GM19438 (cell line): ENCODE results near the gene PTPMT1.

ENCODE experiments used
- ATAC-seq: cut with Tn5 transposase; IDR thresholded peaks from one replicate; pipeline ENCODE4 v1.9.1; 2021; ENCODE audit warnings: low read depth; ENCODE audit not compliant: unreplicated experiment

PTPMT1 gene

DNA sequence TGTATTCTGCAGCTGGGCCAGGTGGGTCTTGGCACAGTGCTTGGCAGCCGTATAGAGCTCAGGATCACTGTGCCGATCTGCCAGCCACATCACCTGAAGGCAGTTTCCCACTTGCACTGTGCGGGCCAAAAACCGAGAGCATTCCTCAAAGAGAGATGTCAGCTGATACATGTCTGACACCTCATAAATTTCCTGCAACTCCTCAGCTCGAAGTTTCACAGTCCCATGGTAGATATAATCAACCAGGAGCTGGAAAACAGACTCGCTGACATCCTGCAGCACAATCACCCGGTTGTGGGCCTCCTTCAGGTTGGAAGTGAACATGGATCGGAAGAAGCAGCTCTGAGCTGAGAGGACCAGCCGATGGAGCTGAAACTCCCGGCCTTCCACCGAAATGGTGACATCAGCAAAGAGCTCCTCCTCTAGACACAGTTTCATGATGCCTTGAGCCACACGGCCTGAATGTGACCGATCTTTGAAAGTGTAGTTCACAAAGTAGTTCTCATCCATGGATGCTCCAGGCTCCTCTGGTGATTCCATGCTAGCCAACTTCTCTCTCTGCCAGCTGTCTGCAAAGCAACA is 12.2 kb downstream of the PTPMT1 start:
- no peak for ATAC-seq

DNA sequence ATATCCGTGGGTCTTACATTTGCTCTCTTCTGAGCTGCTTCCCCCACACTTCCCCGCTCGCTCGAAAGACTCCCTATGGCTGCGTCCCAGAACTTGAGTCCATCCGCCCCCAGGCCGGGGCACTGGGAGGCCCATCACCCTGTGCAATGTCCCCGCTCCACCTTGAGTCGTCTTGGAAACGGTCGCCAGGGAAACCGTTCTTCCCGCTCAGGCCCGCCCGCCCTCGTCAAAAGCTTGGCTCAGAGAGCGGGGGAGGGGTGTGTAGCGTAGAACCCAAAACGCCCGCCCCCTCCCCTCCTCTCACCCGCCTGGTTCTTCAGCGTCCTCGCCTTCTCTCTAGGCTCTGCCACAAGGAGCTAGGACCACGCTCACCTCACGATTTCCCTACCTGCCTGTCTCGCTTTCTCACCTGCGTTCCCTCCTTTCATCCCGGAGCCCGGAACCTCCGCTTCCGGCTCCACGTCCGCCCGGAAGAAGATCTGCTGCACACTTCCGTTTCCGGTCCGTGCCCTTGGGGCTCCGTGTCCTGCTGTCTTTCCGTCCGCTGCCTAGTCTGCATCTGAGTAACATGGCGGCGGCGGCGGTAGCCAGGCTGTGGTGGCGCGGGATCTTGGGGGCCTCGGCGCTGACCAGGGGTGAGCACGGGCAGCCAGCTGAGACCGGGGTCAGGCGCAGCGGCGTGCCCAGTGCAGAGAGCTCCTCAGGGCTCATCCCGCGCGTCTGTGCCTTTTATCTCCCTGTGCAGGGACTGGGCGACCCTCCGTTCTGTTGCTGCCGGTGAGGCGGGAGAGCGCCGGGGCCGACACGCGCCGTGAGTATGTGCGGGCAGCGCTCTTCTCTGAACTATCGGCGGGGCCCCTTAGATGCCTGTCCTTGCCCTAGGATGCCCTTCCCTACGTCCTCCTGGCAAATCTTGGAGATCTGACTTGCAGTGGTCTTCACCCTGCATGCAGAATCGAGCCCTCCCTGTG is 13.4 kb downstream of the PTPMT1 start, which contains the start of the genes KBTBD4 and NDUFS3:
KBTBD4 (minus strand) TSS at position 447 of the 971 bp plus-strand sequence; CDS start at position 428, 19 bp downstream.
NDUFS3 (plus strand) TSS at position 551 of the 971 bp plus-strand sequence; CDS start at position 569, 18 bp downstream.
- ATAC-seq: peak; percentile 89

DNA sequence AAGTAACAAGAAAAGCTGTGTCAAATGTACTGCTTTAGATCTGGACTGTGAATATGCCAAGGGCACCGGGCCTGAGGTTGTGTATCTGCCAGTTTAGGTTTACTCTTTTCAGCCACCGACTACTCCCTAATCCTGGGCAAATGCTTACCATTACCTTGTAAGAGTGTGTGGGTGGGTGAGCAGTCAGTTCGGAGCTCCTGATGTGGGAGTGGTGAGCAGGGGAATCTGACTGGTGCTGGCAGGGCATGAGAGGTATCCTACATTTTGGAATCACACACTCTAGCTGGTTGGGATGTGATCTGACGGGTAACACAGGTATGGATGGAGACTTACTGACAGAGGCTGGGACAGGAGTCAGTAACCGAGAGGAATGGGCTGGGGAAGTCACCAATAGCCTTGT is 18.4 kb downstream of the PTPMT1 start:
- ATAC-seq: no peak

DNA sequence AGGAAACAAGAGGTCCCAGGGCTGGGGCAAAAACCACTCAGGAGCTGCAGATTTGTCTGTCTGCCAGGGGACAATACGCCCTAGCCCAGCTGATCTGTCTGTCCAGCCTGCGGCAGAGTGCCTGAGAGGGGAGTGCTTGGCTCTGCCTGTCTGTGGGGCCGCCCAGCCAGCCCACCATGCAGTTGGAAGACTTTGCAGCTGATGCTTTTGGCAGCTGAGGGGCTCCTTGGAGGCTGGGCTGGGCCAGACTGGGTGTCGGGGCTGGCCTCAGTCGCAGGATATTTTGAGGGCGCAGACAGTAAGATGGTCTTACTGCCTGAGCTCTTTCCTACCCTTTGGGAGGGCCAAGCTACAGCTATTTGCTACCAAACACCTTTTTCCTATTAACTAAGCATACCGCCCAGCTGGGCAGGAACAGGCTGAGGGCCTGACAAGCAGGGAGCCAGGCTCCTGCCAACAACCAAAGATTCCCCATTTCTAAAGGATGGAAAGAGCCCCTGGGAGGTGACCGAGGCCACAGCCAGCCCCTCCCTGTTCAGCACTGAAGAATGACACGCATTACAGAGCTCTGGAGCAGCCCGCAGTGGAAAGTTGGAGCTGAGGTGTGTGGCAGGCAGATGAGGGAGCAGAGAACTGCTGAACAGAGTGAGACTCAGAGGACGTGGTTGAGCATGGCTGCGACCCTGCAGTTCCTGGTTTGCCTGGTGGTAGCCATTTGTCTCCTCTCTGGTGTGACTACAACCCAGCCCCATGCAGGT is 20.9 kb downstream of the PTPMT1 start, which contains the start of gene FAM180B:
FAM180B (plus strand) TSS at position 581 of the 758 bp plus-strand sequence; CDS start at position 672, 91 bp downstream.
- ATAC-seq: no peak

DNA sequence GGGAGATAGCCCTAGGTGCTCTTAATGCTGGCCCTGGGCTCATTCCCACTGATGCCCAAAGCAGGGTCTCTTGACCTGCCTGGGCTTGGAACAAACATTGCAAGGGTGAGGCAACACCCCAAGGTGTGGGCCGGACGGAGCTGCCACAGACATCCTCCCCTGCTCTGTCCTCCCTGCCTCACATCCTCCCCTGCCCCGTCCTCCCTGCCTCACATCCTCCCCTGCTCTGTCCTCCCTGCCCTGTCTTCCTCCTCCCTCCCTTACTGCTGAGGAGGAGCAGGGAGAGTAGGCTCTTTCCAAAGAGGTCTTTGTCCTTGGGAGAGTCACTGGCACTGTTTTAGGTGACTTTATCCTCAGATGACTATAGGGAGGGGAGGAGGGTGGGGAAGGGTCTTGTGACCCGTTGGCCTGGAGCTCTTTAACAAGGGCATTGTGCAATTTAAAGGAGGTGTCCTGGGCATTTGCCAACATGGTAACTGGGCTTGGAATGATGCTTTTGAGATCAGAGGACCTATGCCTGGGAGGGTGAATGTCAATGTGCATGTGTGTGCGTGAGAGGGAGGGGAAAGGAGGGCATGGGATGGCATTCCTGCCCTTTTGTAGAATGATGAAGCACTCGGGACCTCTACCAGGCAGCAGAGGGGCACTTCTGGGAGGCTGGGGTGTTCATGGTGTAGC is 21.8 kb downstream of the PTPMT1 start:
- ATAC-seq: no peak

DNA sequence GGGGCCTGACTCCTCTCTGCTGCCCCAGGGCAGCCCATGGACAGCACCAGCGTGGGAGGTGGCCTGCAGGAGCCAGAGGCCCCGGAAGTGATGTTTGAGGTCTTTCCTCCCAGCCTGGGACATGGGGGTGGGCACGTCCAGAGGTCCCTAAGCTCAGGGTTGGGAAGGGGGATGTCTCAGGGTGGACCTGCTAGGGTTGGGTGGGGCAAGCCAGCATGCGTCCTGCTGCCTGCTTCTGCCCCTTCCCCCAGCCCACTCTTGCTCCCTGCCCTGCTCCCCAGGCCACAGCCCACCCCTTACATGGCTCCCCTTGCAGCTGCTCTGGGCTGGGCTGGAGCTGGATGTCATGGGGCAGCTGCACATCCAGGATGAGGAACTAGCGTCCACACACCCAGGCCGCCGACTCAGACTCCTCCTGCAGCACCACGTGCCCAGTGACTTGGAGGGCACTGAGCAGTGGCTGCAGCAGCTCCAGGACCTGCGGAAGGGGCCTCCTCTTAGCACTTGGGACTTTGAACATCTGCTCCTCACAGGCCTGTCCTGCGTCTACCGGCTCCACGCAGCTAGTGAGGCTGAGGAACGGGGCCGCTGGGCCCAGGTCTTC is 22.4 kb downstream of the PTPMT1 start:
- no peak for ATAC-seq

DNA sequence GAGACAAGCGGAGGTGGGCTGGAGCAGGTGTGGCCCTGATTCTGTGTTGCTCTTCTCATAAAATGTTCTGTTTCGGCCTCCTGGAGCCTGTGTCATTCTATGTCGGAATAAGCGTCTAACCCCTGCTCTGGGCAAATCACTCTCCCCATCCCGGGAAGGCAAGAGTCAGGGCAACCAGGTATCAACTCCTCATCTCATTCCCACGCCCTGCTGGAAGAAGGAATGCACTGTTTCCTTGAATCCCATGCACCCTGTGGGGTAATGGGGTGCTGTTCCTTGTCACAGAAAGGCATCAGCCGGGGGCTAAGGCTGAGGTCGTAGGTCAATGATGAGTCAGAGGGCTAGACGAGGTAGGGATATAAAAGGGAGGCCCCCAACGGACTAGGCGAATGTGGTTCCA is 23.7 kb downstream of the PTPMT1 start:
- no peak for ATAC-seq

DNA sequence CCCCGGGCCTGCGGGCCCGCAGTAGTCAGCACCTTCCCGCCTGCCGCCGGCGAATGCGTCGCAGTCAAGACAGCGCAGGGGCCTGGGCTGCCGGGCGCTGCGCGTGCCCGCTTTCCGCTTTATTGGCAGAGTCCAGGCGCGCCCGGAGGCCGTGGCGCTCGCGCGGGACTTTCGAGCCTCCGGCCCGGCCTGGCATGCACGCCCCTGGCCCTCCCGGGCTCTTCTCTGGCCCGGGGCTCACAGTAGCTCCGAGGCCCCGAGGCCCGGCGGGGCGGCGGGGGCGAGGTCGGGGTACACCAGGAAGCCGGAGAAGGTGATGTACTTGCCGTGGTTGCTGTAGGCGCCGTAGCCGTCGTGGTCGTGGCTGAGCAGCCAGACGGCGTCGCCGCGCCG is 24.2 kb downstream of the PTPMT1 start:
- ATAC-seq: no peak

DNA sequence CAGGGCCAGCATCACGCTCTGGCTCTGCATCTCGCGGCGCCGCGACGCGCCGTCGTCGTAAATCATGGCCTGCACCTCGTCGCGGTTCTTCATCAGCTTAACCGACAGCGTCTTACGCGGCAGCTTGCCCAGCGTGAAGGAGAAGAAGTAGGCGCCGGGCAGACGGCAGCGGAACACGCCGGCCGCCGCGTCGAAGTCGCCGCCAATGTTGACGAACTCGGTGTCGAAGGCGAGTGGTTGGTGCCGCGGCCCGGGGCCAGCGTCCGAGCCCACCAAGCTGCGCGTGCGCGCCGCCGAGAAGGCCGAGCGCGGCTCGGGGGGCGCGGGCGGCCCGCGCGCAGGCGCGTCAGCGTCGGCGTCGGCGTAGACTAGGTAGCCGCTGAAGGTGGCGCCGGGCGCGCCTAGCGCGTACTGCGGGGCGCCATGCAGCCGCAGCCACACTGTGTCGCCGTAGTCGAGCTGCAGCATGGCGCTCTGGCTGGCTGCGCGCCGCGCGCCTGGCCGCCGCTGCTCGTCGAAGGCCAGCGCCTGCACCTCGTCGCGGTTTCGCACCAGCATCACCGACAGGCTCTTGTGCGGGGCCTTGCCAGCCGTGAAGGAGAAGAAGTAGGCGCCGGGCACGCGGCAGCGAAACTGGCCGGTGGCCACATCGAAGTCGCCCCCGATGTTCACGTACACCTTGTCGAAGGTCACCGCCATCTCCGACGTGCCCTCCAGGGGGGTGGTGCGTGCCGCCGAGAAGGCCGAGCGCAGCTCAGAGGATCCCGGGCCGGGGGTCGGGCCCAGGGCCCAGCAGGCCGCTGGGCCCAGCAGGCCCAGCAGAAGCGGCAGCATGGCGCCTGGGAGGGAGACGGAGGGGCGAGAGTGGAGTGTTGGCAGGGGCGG is 24.8 kb downstream of the PTPMT1 start:
- ATAC-seq: no peak

DNA sequence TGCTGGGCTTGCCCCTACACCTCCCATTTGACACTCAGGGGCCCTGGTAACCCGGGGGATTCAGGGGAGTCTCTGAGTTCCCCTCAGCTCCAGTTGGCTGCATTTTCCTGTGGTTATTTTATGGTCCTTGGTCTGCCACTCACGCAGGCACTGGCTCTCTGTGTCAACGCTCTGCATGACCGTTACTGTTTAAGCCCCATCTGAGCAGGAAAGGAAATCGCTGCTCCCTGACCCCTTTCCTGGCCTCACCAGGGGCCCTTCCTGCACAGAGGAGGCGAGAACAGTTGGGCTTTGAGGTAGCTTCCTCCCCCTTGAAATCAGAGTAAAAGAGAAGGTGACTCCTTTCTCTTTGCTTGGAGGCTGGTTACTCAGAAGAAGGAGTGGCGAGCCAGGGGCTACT is 26.4 kb downstream of the PTPMT1 start:
- no peak for ATAC-seq

DNA sequence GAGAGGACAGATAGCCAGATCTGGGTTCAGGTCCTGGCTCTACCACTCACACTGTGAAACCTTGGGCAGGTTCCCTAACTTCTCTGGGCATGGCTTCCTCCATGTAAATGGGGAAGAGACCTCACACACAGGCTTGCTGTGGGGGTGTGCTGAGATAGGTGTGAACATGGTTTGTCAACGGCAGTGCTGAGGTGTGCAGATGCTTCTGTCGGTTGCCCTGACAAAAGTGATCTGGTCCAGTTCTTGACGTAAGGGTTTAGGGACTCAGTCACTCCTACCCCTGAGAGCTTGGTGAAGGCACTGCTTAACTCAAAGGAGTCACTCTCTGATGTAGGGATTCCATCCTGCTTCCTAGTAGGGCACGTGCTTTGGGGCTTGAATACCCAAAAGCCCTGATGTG is 26.9 kb downstream of the PTPMT1 start:
- ATAC-seq: no peak

DNA sequence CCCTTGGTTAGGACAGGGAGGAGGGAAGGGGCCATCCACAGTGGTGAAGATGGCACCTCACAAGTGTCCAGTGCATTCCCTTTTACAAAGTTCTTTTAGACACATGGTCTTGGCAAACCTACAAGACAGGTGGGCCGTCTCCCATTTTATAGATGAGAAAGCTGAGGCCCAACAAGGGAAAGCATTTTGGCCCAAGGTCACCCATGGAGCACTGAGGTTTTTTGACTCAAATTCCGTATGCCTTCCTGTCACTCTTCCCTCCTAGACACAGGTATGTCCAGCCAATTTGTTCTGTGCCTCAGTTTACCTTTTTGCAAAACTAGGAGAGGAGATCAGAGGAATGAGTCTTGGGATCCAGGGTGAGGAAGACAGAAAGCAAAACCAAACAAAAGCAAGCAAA is 27.6 kb downstream of the PTPMT1 start:
- ATAC-seq: no peak

DNA sequence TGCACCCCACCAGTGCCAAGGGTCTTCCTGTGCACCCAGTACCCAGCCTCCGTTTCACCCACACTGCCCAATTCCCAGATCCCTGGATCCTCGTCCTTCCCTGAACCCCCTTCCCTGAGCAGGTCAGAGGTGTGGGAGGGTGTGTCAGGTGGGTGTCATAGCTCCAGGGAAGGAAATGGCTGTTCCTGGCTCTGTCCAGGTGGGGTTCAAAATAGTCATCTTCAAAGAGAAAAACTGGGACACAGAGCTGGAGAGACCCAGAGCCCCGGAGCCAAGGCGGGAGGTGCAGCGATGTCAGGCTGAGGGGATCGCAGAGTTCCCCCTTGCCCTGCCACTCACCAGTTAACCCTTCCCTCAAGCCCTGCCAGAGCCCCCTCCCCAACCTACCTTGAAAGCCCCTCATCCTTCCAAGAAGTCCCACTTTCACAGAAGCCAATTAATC is 28.1 kb downstream of the PTPMT1 start:
- no peak for ATAC-seq

DNA sequence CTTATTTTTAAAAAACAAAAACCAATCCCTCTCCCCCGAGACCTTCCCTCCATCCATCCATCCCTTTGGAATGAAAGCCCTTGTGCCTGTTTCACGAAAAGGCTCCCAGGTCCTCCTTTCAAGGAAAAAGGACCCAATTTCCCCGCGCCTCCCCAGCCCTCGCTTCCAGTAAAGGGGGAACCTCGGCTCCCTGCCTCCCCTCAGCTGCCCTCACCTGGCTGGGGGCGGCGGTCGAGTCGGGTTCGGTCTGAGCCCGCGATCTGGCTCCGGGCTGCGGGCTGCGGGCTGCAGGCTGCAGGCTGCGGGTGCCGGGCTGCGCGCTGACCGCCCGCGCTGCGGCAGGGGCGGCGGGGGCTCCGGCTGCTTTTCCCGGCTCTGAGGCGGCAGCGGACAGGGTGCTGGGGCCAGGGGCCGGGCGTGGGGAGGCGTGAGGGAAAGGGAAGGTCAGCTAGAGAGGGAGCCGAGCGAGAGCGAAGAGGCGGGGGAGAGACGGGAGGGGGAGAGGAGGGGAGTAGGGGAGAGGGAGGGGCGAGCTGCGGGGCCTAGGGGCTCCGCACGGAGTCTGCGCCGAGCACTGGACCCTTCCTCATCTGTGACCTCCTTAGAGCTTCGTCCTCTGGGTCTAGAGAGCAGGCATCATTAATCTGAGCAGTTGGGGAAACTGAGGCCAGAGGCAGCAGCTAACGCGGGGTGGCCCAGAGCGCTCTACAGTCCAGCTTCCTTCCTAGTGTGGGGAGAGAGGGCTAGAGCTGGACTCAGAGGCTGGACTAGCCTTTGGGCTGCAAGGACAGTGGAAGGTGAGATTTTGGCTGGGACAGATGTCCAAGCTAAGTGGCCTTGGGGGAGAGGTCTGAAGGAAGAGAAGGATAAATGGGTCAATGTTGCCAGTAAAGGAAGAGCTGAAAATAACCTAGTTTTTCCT is 28.8 kb downstream of the PTPMT1 start, which contains the start of gene C1QTNF4:
C1QTNF4 (minus strand) TSS at position 478 of the 922 bp plus-strand sequence. CDS start 3,601 bp downstream, outside the sequence.
- no peak for ATAC-seq

DNA sequence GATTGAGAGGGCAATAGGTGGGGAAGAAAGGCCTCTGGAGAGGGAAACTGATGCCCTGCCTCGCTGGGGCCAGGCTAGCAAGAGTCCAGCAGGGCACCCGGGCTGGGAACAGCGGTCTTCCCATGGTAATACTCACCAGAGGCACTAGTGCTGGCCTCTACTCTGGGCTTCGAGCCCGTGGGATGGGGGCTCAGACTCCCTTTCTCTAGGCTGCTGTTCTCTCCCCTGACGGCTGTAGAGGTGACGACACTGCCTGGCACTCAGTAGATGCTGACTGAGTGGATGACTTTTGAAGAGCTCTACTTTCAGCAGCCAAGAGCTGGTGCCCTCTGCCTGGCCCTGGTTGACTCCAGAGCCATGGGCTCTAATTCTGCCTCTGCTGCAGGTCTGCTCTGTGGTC is 29.6 kb downstream of the PTPMT1 start:
- no peak for ATAC-seq

DNA sequence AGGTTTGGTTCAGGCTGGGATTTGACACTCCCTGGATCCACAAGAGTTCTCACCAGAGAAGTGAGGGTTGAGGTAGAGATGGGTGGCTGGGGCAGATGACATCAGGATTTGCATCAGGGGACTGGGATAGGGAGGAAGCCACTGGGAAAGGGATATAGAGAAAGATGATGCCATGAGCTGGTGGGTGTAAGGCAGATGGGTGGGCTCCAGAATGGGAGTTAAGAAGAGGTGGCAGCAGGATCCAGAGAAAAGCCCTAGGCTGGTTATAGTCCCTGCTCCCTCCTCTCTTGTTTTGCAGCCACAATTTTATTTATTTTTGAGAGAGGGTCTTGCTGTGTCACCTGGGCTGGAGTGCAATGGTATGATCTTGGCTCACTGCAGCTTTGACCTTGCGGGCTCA is 30.6 kb downstream of the PTPMT1 start:
- no peak for ATAC-seq

DNA sequence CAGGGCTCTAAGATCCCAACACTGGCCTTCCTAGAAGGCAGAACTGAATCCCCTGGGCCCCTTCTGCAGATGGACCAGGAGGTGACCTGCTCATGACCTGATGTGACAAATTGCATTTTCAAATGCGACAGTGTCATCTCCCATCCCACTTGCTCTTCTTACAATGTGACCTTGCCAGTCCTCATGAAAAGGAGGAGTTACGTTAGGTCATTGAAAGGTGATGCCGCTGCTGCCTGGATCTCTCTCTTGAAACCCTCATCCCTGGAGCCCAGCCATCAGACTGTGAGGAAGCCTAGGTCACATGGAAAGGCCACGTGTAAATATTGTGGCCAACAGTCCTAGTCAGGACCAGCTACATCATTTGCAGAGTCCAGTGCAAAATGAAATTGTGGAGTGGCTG is 34.5 kb downstream of the PTPMT1 start:
- ATAC-seq: no peak

DNA sequence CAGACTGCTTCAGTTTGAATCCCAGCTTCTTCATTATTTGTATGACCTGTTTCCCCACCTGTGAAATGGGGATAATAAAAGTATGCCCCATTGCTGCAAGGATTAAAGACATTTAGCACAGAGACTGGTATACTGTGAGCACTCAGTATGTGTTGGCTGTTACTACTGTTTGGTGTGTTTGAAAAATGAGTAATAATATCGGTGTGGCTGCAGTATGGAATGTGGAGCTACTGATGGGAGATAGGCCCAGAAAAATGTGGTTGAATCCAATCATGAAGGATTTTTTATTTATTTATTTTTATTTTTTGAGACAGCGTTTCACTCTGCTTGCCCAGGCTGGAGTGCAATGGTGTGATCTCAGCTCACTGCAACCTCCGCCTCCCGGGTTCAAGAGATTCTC is 37.9 kb downstream of the PTPMT1 start:
- ATAC-seq: no peak
